ENCODE measurements around the gene KCNQ5.

The KCNQ5 gene

GRCh38 chr6:73078333-73078862 is 456.5 kb downstream of the KCNQ5 start:
- FAIRE-seq, result no peak

GRCh38 chr6:73078908-73079610 is 457.2 kb downstream of the KCNQ5 start:
- no peak for FAIRE-seq

GRCh38 chr6:73079611-73079955 is 457.7 kb downstream of the KCNQ5 start:
- no peak for FAIRE-seq

GRCh38 chr6:73079978-73080377 is 458.1 kb downstream of the KCNQ5 start:
- FAIRE-seq, result no peak

- no peak for FAIRE-seq
These were observed 460.1 kb downstream of the KCNQ5 start for GRCh38 chr6:73081955-73082354.

GRCh38 chr6:73083886-73084285 is 462.0 kb downstream of the KCNQ5 start:
- no peak for FAIRE-seq

GRCh38 chr6:73085443-73085871 is 463.6 kb downstream of the KCNQ5 start:
- no peak for FAIRE-seq

- no peak for FAIRE-seq
These were observed 464.9 kb downstream of the KCNQ5 start for GRCh38 chr6:73086726-73087125.

GRCh38 chr6:73088138-73088813 is 466.4 kb downstream of the KCNQ5 start:
- no peak for FAIRE-seq

- FAIRE-seq, result no peak
These were observed 483.1 kb downstream of the KCNQ5 start for GRCh38 chr6:73104921-73105320.

- no peak for FAIRE-seq
These were observed 485.2 kb downstream of the KCNQ5 start for GRCh38 chr6:73107016-73107415.

GRCh38 chr6:73108949-73109348 is 487.1 kb downstream of the KCNQ5 start:
- no peak for FAIRE-seq

GRCh38 chr6:73109659-73110058 is 487.8 kb downstream of the KCNQ5 start:
- no peak for FAIRE-seq

- FAIRE-seq, result no peak
These were observed 494.5 kb downstream of the KCNQ5 start for GRCh38 chr6:73116330-73116729.

GRCh38 chr6:73121421-73121993 is 499.6 kb downstream of the KCNQ5 start:
- no peak for FAIRE-seq

- no peak for FAIRE-seq
These were observed 501.9 kb downstream of the KCNQ5 start for GRCh38 chr6:73123632-73124329.

GRCh38 chr6:73129653-73130443 is 508.0 kb downstream of the KCNQ5 start:
- FAIRE-seq, result no peak

- FAIRE-seq, result no peak
These were observed 509.8 kb downstream of the KCNQ5 start for GRCh38 chr6:73131706-73132105.

- FAIRE-seq, result no peak
These were observed 512.7 kb downstream of the KCNQ5 start for GRCh38 chr6:73134588-73134987.

- FAIRE-seq, result no peak
These were observed 518.0 kb downstream of the KCNQ5 start for GRCh38 chr6:73139681-73140383.

- no peak for FAIRE-seq
These were observed 521.7 kb downstream of the KCNQ5 start for GRCh38 chr6:73143551-73143950.

GRCh38 chr6:73144516-73144915 is 522.7 kb downstream of the KCNQ5 start:
- FAIRE-seq, result no peak
